ENCODE data around the gene FDXR. TPM values are rescaled to one million over a fixed set of nuclear protein-coding genes. Genes with fewer than 3 reads are reported as not detected.
"Not testable (repeated sequence)": the region's sequence is repeated elsewhere in the genome, so short reads cannot be mapped to it uniquely, and the experiment has no call there.

FDXR gene
- total RNA-seq, 1 experiment from 2014 or later, result 15.6 TPM

DNA sequence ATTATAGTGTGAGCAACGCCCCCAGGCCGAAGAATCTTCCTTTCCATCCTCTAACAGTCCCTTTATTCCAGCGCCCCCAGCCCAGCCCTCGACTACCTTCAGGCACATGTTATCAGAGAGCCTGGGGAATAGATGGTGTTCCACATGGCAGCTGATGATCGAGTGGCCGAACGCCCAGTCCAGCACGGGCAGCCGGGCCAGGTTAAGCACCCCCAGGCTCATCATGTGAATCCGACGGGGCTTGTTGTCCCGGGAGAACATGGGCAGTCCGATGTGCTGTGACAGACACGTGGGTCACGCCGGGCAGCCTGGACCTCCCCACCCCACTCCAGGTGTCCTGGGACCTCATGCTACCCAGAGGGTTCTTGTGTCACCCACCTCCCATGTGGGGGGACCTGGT lies 6.5 kb upstream of the FDXR start:
- no peaks in the 10 kb centered on the region for H3K27me3 ChIP-seq
- no peaks in the 10 kb centered on the region for H3K9me3 ChIP-seq
- DNase-seq, result no peak
- no peaks in the 10 kb centered on the region for H3K36me3 ChIP-seq
- no peak overlapping the region for H3K4me3 ChIP-seq

DNA sequence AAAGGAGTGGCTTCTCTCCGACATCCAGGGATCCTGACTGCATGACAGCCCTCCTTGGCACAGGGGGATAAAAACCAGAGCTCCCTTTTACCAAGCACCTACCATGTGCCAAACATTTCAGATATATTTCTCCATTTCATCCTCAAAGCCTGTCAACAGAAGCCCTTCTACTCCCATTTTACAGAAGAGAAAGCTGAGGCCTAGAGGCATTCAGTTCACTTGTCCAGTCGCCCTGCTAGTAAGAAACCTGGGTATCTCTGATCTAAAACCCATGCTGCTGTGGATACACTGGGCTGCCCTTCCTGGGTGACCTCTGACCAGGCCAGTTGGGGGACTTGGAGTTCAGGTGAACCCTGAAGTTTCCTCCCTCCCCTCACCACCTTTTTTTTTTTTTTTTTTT lies 5.9 kb upstream of the FDXR start:
- Histone ChIP-seq H3K4me3 (no peak overlapping the region), H3K27me3 (no peaks in the 10 kb centered on the region), H3K36me3 (no peaks in the 10 kb centered on the region), H3K9me3 (no peaks in the 10 kb centered on the region)
- no peak for DNase-seq

DNA sequence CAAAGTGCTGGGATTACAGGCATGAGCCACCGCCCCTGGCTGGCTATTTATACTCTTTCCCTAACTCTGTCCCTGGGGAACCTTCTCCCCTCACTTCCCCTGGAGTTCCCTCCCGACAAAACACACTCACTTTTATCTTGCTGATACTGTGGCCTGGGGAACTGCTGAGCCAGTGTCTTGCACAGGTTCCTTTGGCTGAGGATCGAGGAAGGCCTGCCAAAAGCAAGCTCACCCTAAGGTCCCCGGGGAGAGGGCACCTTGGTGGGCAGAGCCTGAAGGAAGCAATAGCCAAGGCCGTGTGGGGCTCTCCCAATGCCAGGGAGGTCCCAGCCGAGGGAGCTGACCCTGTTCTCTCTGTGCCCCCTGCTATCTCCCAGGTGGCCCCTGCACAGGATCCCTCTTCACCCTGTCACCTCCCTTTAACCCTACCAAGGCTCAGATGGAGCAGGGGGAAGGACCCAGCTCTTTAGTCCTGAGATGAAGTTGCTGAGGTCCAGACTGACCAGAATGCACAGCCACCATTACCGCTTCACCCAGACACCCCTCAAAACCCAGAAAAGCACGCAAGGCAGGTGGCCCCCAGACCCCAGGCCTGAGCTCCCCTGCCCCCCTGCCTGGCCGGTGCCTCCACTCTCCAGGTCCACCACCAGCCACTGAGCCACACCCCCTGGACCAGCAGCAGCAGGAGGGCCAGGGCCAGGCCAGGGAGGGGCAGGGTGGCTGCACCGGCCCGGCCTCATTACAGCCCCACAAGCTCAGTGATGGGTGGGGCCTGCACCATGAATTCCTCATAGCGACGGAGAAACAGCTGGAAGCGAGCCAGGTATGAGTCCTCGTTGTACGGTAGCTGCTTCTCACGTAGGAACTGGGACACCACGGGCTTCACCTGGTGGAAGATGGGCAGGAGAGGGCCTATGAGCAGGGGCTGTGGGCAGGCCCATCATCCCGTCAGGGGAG lies 5.1 kb upstream of the FDXR start:
- H3K36me3 ChIP-seq, result no peaks in the 10 kb centered on the region
- no peak for DNase-seq
- no peaks in the 10 kb centered on the region for H3K27me3 ChIP-seq
- no peaks in the 10 kb centered on the region for H3K9me3 ChIP-seq
- H3K4me3 ChIP-seq, result no peak overlapping the region

DNA sequence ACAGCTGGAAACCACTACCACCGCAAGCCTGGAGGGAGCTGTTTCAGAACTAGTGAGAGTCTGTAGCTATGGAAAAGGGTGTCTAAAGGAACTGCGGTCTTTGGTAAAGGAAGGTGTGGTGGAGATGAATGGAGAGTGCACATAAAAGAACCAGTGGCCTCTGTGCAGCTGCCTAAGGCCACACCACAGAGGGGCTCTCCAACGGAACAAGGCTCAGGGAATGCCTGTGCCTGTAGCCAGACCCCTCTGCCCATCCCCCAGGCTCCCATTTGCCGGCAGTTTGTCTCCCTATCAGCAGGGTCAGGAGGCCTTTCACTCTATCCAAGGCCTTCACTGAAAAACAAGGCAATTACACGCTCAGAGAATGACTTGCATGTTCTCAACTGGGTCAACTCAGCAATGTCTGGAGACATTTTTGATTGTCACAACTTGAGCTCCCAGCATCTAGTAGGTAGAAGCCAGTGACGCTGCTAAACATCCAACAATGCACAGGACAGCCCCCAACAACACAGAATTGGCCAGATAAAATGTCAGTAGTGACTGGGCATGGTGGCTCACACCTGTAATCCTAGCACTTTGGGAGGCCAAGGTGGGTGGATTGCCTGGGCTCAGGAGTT lies 3.3 kb upstream of the FDXR start:
- no peaks in the 10 kb centered on the region for H3K27me3 ChIP-seq
- H3K9me3 ChIP-seq, result no peaks in the 10 kb centered on the region
- no peak for DNase-seq
- H3K4me3 ChIP-seq, result no peak overlapping the region
- H3K36me3 ChIP-seq, result no peaks in the 10 kb centered on the region

DNA sequence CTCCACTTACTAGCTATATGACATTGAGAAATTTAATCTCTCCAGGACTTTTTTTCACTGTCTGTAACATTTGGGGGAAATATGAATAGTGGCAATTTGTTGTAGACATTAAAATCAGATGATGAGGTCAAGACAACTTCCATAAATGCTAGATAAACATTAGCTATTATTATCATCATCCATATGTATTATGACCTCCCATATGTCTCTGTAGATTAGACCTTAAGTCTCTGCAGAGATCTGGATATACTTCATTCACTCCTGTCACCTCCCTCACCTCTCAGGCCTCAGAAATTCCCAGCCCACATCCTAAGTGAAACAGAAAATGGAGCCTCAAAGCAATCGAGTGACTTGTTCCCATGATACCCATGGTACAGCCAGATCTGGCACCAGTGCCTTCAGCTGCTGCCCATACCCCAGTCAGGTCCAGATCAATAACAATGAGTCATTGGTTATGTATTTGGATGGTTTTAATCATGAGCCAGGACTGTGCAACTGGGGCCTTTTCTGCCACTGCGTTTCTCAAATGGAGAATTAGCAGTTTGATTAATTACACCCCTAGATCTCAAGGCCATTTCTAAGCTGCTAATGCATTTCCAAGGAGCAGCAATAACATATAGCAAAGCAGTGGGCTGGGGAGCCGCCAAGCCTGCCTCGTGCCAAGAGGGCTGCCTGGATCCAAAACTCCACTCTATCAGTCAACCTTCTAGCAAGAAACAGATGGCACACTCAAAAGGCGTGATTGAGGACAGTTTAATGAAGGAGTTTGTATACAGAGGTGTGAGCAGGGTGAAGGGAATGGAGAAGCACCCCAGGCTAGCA lies 2.6 kb upstream of the FDXR start:
- Histone ChIP-seq H3K4me3 (no peak overlapping the region), H3K9me3 (no peaks in the 10 kb centered on the region), H3K36me3 (no peaks in the 10 kb centered on the region), H3K27me3 (no peaks in the 10 kb centered on the region)
- peak; percentile 28 for DNase-seq

DNA sequence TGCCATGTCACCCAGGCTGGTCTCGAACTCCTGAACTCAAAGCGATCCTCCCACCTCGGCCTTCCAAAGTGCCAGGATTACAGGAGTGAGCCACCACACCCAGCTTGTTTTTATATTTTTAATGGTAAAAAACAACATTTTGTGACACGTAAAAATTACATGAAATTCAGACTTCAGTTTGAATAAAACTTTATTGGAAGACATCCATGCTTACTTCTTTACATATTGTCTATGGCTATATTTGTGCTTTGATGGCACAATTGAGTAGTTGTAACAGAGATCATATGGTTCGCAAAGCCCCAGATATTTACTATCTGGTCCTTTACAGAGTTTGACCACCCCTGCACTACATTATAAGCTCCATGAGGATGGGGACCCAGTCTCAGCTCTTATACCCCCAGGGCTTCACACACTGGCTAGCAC lies 1.8 kb upstream of the FDXR start:
- Histone ChIP-seq H3K27me3 (no peaks in the 10 kb centered on the region), H3K36me3 (no peaks in the 10 kb centered on the region), H3K9me3 (no peaks in the 10 kb centered on the region), H3K4me3 (no peak overlapping the region)
- no peak for DNase-seq

DNA sequence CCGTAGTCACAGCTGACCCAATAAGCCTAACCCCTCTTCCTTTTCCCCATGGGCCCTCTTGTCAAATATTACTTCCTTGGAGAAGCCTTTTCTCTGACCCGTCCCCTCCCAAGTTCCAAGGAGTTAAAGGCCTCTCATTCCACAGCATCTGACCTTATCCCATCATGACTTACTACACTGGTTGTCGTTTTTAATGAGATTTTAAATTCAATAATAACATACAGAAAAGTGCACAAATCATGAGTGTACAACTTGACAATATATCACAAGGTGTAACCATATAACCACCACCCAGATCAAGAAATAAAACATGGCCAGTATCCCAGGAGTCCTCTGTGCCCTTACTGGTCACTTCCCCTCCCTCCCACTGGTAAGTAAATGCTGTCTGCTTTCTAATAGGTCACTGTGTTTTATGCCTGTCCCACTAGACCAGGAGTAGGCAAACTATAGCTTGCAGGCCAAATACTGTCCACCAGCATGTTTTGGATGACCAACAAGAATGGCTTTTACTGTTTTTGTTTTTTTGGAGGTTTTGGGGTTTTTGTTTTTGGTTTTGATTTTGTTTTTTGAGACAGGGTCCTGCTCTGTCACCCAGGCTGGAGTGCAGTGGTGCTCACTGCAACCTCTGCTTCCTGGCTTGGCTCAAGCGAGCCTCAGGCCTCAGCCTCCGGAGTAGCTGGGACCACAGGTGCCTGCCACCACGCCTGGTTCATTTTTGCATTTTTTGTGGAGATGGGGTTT lies 1.2 kb upstream of the FDXR start:
- Histone ChIP-seq H3K9me3 (no peaks in the 10 kb centered on the region), H3K27me3 (no peaks in the 10 kb centered on the region), H3K4me3 (peak overlapping the region; percentile 78), H3K36me3 (no peaks in the 10 kb centered on the region)
- no peak for DNase-seq

DNA sequence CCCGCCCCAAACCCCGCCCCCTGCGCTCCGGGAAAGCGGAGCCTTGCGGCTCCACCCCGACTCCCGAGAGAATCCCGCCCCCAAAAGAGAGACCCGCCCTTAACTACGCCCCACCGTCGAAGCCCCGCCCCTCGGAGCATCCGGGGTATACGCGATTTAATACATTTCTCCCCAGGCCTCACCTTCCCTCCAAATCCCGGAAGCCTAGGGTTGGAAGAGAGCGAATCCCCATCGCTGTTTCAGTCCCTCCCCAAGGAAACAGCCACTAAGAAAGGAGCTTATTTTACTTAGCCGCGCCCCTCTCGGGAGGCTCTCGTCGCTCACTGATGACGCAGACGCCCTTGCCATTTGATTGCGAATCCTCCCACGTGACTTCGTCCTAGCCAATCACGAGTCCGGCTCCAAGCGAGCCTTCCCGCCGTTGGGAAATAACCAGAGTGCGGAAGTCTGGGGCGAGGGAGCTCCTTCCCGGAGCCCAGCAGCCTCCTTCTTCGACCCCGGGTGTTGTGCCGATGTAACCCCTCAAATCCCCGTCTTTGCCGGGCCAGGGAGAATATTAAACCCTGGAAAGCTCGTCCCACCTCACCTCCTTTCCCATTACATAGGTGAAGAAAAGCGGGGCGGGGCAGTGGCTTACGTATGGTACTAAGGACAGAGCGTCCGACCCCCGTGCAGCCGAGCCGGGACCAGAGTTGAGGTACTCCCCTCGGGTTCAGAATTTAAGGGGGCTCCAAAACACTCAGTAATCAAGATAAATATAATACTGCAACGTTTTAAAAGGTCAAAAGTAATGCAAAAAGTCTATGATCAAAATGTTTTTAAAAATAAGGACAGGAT lies 461 bp upstream of the FDXR start:
- H3K9me3 ChIP-seq, result no peaks in the 10 kb centered on the region
- peak overlapping the region; percentile 78 for H3K4me3 ChIP-seq
- H3K27me3 ChIP-seq, result no peaks in the 10 kb centered on the region
- H3K36me3 ChIP-seq, result no peaks in the 10 kb centered on the region
- DNase-seq, result peak; percentile 98

DNA sequence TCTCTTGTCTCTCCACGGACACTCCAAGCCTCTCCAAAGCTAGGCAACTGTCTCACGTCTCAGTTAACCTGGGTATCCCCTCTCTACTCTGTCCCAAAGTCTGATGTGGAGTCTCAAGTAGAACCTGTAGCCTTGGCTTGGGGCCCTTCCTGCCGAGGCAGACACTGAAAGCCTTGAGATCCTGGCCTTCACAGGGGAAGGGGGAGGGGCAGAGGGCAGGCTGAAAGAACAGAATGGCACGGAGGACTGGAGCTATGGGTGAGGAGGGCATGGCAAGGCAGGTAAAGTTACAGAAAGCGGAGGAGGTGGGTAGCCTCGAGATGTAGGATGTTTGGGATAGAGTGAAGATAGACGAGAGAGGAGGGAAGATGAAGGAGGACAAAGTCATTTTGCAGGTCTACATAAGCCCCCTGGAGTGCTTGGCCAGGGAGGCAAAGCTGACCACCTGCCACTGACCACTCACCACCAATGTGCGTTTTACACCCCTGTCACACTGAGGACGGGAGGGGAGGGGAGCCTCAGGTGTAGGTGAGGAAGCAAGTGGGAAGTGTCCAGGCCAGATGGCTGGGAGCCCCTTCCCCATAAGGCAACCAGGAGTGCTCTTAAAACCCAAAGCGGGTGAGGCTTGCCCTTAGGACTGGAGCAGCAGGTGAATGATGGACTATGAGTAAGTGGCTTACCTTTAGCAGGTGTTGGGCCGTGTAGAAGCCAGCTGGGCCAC lies 1.3 kb downstream of the FDXR start:
- H3K36me3 ChIP-seq, result no peaks in the 10 kb centered on the region
- H3K4me3 ChIP-seq, result no peak overlapping the region
- H3K9me3 ChIP-seq, result no peaks in the 10 kb centered on the region
- DNase-seq, result no peak
- H3K27me3 ChIP-seq, result no peaks in the 10 kb centered on the region

DNA sequence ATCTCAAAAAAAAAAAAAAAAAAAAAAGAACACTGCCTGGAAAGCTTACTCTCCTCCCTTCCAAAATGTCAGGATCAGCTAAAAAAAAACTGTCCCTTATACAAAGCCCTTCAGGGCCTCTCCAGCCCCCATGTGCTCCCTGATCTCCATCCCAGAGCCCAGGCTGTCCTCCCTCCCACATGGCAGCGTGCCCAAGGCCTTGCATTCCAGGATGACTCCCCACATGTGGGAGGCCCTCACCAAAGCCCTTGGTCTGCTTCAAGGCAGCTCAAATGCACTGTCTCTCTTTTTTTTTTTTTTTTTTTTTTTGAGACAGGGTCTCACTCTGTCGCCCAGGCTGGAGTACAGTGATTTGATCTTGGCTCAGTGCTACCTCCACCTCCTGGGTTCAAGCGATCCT lies 2.3 kb downstream of the FDXR start:
- no peaks in the 10 kb centered on the region for H3K27me3 ChIP-seq
- H3K36me3 ChIP-seq, result no peaks in the 10 kb centered on the region
- peak; percentile 43 for DNase-seq
- no peaks in the 10 kb centered on the region for H3K9me3 ChIP-seq
- H3K4me3 ChIP-seq, result no peak overlapping the region

DNA sequence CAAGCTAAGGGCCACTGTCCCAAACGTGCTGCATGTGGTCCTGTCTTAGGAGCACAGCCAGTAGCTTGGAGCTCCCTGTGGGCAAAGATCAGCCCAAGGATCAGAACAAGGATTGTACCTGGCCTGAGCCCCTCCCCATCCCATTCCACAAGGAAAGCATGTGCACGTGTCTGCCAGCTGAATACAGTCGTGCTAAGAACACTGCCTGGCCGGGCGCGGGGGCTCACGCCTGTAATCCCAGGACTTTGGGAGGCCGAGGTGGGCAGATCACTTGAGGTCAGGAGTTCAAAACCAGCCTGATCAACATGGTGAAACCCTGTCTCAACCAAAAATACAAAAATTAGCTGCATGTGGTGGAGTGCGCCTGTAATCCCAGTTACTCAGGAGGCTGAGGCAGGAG lies 2.8 kb downstream of the FDXR start:
- H3K9me3 ChIP-seq, H3K27me3 ChIP-seq, H3K4me3 ChIP-seq, H3K36me3 ChIP-seq, DNase-seq: not testable (repeated sequence)

DNA sequence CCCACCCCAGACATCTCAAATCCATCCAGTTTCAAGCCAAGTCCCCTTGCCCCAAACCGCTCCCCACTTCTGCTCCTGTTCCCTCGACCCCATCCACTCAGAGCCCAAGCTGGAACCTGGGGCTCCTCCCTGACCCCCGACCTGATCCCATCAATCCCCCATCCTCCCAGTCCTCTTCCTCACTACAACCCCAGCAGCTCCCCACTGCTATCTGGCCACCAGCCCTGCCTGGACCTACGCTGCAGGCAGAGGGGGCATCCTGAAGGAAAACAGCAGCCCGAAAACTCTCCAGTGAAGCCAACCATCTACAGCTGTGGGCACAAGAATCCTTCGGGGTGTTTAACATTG lies 3.9 kb downstream of the FDXR start:
- Histone ChIP-seq H3K36me3 (0 out of 2 replicates have a peak, but pooled peaks cover under 1% of the 10 kb centered on the region), H3K27me3 (no peaks in the 10 kb centered on the region), H3K4me3 (no peak overlapping the region), H3K9me3 (no peaks in the 10 kb centered on the region)
- DNase-seq, result no peak

DNA sequence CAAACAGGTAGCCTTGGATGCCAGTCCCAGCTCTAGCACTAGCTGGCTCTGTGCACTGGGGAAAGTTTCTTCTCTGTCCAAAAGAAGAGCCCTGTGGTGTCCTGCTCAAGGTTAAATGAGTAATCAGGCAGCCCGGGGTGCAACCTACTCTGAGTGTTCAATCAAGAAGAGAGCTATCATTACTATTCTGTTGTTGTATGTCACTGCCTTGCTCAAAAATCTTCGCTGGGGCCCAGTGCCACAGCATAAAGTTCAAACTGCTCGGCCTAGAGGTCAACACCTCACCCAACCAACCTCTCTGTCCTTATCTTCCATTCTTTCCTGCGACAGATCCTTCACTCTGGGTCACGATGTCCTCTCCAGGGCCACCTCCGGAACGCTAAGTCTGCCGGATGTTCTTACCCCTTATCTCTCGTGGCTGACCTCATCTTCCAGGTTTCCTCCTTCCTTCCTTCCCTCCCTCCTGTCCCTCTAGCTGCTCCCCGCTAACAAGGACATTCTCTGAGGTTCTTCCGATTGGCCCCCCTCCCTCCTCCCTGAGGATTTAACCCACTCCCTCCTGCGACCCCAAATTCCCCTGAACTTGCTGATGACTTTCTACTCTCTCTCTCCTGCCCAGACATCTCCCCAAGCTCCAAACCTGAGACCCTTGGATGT lies 4.4 kb downstream of the FDXR start:
- DNase-seq, result no peak
- Histone ChIP-seq H3K9me3 (no peaks in the 10 kb centered on the region), H3K27me3 (no peaks in the 10 kb centered on the region), H3K36me3 (0 out of 2 replicates have a peak, but pooled peaks cover 3% of the 10 kb centered on the region), H3K4me3 (no peak overlapping the region)

DNA sequence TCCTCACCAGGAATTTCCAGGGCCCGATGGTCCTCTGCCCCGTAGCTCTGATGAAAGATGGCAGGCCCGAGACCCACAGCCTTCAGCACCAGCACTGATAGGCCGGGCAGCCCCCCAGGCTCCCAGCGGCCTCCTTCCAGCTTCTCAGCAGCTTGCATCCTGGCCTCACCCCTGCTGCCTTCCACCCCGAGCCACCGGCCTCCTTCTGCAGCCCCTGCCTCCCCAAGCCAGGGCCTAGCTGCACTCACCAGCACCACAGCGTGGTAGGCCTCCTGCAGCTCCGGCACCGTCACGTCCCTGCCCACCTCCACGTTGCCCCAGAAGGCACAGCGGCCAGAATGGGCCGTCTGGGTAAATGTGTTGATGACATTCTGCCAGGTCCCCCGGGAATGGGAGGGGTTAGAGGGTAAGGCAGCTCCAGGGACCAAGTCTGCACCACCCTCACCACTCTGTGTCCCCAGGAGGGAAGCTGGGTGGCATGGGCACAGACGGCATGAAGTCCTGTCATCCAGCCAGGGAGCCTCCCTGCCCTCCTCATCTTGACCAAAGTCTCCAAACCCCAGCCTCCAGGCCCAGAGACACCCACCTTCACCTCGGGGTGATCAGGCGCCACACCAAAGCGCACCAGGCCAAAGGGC lies 6.5 kb downstream of the FDXR start:
- Histone ChIP-seq H3K9me3 (no peaks in the 10 kb centered on the region), H3K36me3 (0 out of 2 replicates have a peak, but pooled peaks cover 3% of the 10 kb centered on the region), H3K4me3 (no peak overlapping the region), H3K27me3 (peaks cover 5% of the 10 kb centered on the region)
- DNase-seq, result no peak
